A549 (cell line): ENCODE data around the gene GABPA.

ENCODE experiments used
- CEBPB ChIP-seq, 2 experiments: fragments of >200 bp in 1 of 2; sonication (Bioruptor Twin) in 1 of 2; formaldehyde crosslinking in 1 of 2; IDR thresholded peaks; 2 replicates each; pipeline ENCODE4 v1.6.1; 2012 to 2016
- EP300 ChIP-seq, 2 experiments: fragments of >200 bp; sonication (Bioruptor Twin); formaldehyde crosslinking; IDR thresholded peaks; 2 replicates in 1 of 2; 3 replicates in 1 of 2; pipeline ENCODE4 v1.6.1; 2016 to 2017
- RCOR1 ChIP-seq: fragments of 150-350 bp; IDR thresholded peaks from 2 replicates; pipeline ENCODE4 v1.6.1; 2014; ENCODE audit warnings: antibody characterized with exemption, low read length, low read depth
- RFX5 ChIP-seq: fragments of 450-650 bp; IDR thresholded peaks from 2 replicates; pipeline ENCODE4 v1.7.1; 2014; ENCODE audit warnings: antibody characterized with exemption, mild to moderate bottlenecking, moderate library complexity
- USF2 ChIP-seq: fragments of 450-650 bp; IDR thresholded peaks from 2 replicates; pipeline ENCODE4 v1.6.1; 2014; ENCODE audit warnings: antibody characterized with exemption
- TF ChIP-seq, protein P1 (sequence below): fragments of >200 bp; sonication (Bioruptor Twin); formaldehyde crosslinking; IDR thresholded peaks from 3 replicates; pipeline ENCODE4 v1.5.1; 2016

- no peak for TF ChIP-seq CEBPB (IDR thresholded peaks at IDR 0.05)
- TF ChIP-seq, protein P1, sequence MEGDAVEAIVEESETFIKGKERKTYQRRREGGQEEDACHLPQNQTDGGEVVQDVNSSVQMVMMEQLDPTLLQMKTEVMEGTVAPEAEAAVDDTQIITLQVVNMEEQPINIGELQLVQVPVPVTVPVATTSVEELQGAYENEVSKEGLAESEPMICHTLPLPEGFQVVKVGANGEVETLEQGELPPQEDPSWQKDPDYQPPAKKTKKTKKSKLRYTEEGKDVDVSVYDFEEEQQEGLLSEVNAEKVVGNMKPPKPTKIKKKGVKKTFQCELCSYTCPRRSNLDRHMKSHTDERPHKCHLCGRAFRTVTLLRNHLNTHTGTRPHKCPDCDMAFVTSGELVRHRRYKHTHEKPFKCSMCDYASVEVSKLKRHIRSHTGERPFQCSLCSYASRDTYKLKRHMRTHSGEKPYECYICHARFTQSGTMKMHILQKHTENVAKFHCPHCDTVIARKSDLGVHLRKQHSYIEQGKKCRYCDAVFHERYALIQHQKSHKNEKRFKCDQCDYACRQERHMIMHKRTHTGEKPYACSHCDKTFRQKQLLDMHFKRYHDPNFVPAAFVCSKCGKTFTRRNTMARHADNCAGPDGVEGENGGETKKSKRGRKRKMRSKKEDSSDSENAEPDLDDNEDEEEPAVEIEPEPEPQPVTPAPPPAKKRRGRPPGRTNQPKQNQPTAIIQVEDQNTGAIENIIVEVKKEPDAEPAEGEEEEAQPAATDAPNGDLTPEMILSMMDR: no peak
- no peak for TF ChIP-seq EP300 (IDR thresholded peaks at IDR 0.05)
- no peak for TF ChIP-seq USF2
- TF ChIP-seq RCOR1: no peak
- TF ChIP-seq RFX5: no peak
Measured at GRCh38 chr21:25757531-25757930, 22.8 kb downstream of the GABPA start.
